HepG2 (cell line): ENCODE data around the gene UGCG. TPM values are rescaled to one million over a fixed set of nuclear protein-coding genes. Genes with fewer than 3 reads are reported as not detected.

Experiments
- ATAC-seq: fragments of 200-7000 bp; cut with Tn5 transposase; 3 replicates; pipeline ENCODE4 v1.9.1; 2020; ENCODE audit warnings: mild to moderate bottlenecking, moderate library complexity
- BruUV-seq: library from RNA; stranded (reverse); fragments of 400-500 nt; replicated peaks from 2 replicates; lab custom pipeline; 2021; lab: Mats Ljungman, UMichigan
- CTCF ChIA-PET: fragments of 300-600 bp; formaldehyde crosslinking; extraction: SDS; loops from one replicate; lab custom pipeline; 2021; ENCODE audit warnings: low total read pairs, inconsistent platforms, low intra/inter-chr PET ratio; lab: Yijun Ruan, JAX
- POLR2A ChIA-PET: fragments of 350-600 bp; sonication (Branson Sonifier 250); formaldehyde crosslinking; loops from one replicate; lab custom pipeline; 2020; ENCODE audit warnings: antibody characterized with exemption, inconsistent platforms; lab: Yijun Ruan, JAX
- DNase-seq: peaks from one replicate; pipeline ENCODE4 v3.0.0-alpha.2; 2015; ENCODE audit warnings: low spot score
- FAIRE-seq: peaks from 3 replicates; lab custom pipeline; 2011; peaks lifted over from hg19 to GRCh38; lab: Jason Lieb, UNC
- H2AFZ ChIP-seq: one replicate; pipeline ENCODE4 v1.6.1; 2011; ENCODE audit warnings: low read length, inconsistent platforms
- H3K27ac ChIP-seq: fragments of 300-600 bp; 3 replicates; pipeline ENCODE4 v1.8.0; 2011; ENCODE audit warnings: mixed run types, mild to moderate bottlenecking, mixed read lengths, low read length, inconsistent platforms; ENCODE audit not compliant: insufficient read depth; ENCODE audit errors: extremely low read length
- H3K27me3 ChIP-seq, 2 experiments: fragments of 200-600 bp in 1 of 2; 2 replicates in 1 of 2; 3 replicates in 1 of 2; pipeline versions ENCODE4 v1.6.0 to v1.8.0; 2011; ENCODE audit warnings: low read length in 2 of 2, mild to moderate bottlenecking in 2 of 2, moderate library complexity in 2 of 2, inconsistent platforms in 1 of 2; ENCODE audit not compliant: insufficient read depth in 2 of 2, control insufficient read depth in 1 of 2
- H3K36me3 ChIP-seq, 2 experiments: fragments of 200-600 bp in 1 of 2; replicated peaks in 1 of 2; 2 replicates in 1 of 2; 3 replicates in 1 of 2; pipeline versions ENCODE4 v1.5.1 to v1.8.0; 2011; ENCODE audit warnings: low read length in 2 of 2, inconsistent platforms in 1 of 2; ENCODE audit not compliant: insufficient read depth in 2 of 2, control insufficient read depth in 1 of 2
- H3K4me1 ChIP-seq: 2 replicates; pipeline ENCODE4 v1.5.1; 2012; ENCODE audit warnings: low read length, inconsistent platforms; ENCODE audit not compliant: insufficient read depth
- H3K4me2 ChIP-seq: 2 replicates; pipeline ENCODE4 v1.6.0; 2011; ENCODE audit warnings: low read depth, low read length, inconsistent platforms
- H3K4me3 ChIP-seq, 3 experiments: fragments of 200-600 bp in 1 of 3; sonication (generic), shearing (Covaris generic) in 1 of 3; replicated peaks in 1 of 3; 2 replicates each; pipeline ENCODE4 v1.5.1; 2011 to 2016; ENCODE audit warnings: low read length in 3 of 3, inconsistent platforms in 2 of 3, low read depth in 2 of 3, mild to moderate bottlenecking in 2 of 3, control low read depth in 1 of 3, mixed read lengths in 1 of 3; ENCODE audit not compliant: insufficient read depth in 1 of 3
- H3K79me2 ChIP-seq: one replicate; pipeline ENCODE4 v1.6.1; 2011; ENCODE audit warnings: low read length, inconsistent platforms; ENCODE audit not compliant: insufficient read depth
- H3K9ac ChIP-seq: 2 replicates; pipeline ENCODE4 v1.6.0; 2011; ENCODE audit warnings: mild to moderate bottlenecking, low read depth, low read length, inconsistent platforms; ENCODE audit not compliant: insufficient read depth
- H3K9me3 ChIP-seq: 2 replicates; pipeline ENCODE4 v1.5.1; 2012; ENCODE audit warnings: mild to moderate bottlenecking, low read length
- H4K20me1 ChIP-seq: 2 replicates; pipeline ENCODE4 v1.6.0; 2011; ENCODE audit warnings: inconsistent platforms, mild to moderate bottlenecking, low read length, moderate library complexity; ENCODE audit not compliant: insufficient read depth
- FOXM1 ChIP-seq: sonication (generic); formaldehyde crosslinking; IDR thresholded peaks from 2 replicates; pipeline ENCODE4 v1.5.0; 2020; ENCODE audit warnings: missing genetic modification reagents
- GFI1 ChIP-seq: sonication (generic); formaldehyde crosslinking; IDR thresholded peaks from 2 replicates; pipeline ENCODE4 v1.5.0; 2020; ENCODE audit warnings: missing genetic modification reagents, mild to moderate bottlenecking, borderline replicate concordance
- TAF1 ChIP-seq: sonication (generic); formaldehyde crosslinking; IDR thresholded peaks from 2 replicates; pipeline ENCODE4 v1.4.0; 2020; ENCODE audit warnings: missing genetic modification reagents
- ZNF136 ChIP-seq: sonication (generic); formaldehyde crosslinking; IDR thresholded peaks from 2 replicates; pipeline ENCODE4 v1.8.1; 2022; ENCODE audit warnings: low read depth, mild to moderate bottlenecking, moderate library complexity, missing genetic modification reagents
- ZNF180 ChIP-seq: sonication (generic); formaldehyde crosslinking; IDR thresholded peaks from 2 replicates; pipeline ENCODE4 v1.4.0; 2020; ENCODE audit warnings: low read depth, missing genetic modification reagents, borderline replicate concordance
- ZNF777 ChIP-seq: sonication (generic); formaldehyde crosslinking; IDR thresholded peaks from 2 replicates; pipeline ENCODE4 v1.4.0; 2020; ENCODE audit warnings: missing genetic modification reagents
- ZSCAN30 ChIP-seq: sonication (generic); formaldehyde crosslinking; IDR thresholded peaks from 2 replicates; pipeline ENCODE4 v1.5.0; 2020; ENCODE audit warnings: mild to moderate bottlenecking, missing genetic modification reagents
- WGBS: methylation state at CpG from one replicate; pipeline ENCODE4 v1.1.6; 2017; ENCODE audit warnings: low lambda C conversion rate; 5-methylcytosine and 5-hydroxymethylcytosine counted together
- in situ Hi-C: cut with HindIII; loops from 2 replicates; pipeline ENCODE4 v1.10.0; 2017; ENCODE audit warnings: low pct_unique_long_range_greater_than_20kb; ENCODE audit not compliant: extremely low pct_ligation_motif_present
- intact Hi-C: fragments of 100-400 bp; cut with micrococcal nuclease; formaldehyde crosslinking; loops from one replicate; pipeline ENCODE4 v1.10.0; 2022; ENCODE audit not compliant: unreplicated experiment
- polyA plus RNA-seq, 8 experiments: library from polyadenylated mRNA; depleted of rRNA in 3 of 8; stranded (reverse) in 7 of 8; unstranded in 1 of 8; fragments of >200 nt; fragmentation: Illumina TruSeq in 4 of 8; extraction: Trizol in 4 of 8; gene quantifications; 2 replicates each; pipeline versions ENCODE4 v1.2.1 to v1.2.3, GENCODE V29; 2011 to 2016; ENCODE audit warnings: low read depth in 4 of 8, missing spikeins in 1 of 8, mixed read lengths in 1 of 8; ENCODE audit not compliant: insufficient read depth in 1 of 8
- total RNA-seq, 5 experiments: library from RNA; depleted of rRNA; stranded (reverse); fragments of >200 nt; fragmentation: Illumina TruSeq; extraction: Trizol; gene quantifications; 2 replicates each; pipeline ENCODE4 v1.2.3, GENCODE V29; 2016; ENCODE audit warnings: low read depth in 1 of 5
- TF ChIP-seq, protein P1 (sequence below): sonication (generic); formaldehyde crosslinking; IDR thresholded peaks from 2 replicates; pipeline ENCODE4 v1.4.0; 2020; ENCODE audit warnings: missing genetic modification reagents, borderline replicate concordance
- TF ChIP-seq, protein P2 (sequence below): sonication (generic); formaldehyde crosslinking; IDR thresholded peaks from 2 replicates; pipeline ENCODE4 v1.5.0; 2020; ENCODE audit warnings: missing genetic modification reagents, mild to moderate bottlenecking, borderline replicate concordance
- TF ChIP-seq, protein P3 (sequence below): sonication (generic); formaldehyde crosslinking; conservative IDR thresholded peaks from 2 replicates; pipeline ENCODE4 v1.4.0; 2020; ENCODE audit warnings: missing genetic modification reagents
- TF ChIP-seq, protein P4 (sequence below): sonication (generic); formaldehyde crosslinking; IDR thresholded peaks from 2 replicates; pipeline ENCODE4 v1.8.0; 2023; ENCODE audit warnings: mild to moderate bottlenecking, missing genetic modification reagents
- TF ChIP-seq, protein P5 (sequence below): IDR thresholded peaks from 2 replicates; pipeline ENCODE4 v1.6.1; 2012; ENCODE audit warnings: inconsistent platforms

Gene UGCG
- total and polyA plus RNA-seq, 2 of the 13 experiments (the other 11 are each of a cell fraction or from before 2014, with no cell fraction given) = 10.5 to 13.9 TPM

DNA sequence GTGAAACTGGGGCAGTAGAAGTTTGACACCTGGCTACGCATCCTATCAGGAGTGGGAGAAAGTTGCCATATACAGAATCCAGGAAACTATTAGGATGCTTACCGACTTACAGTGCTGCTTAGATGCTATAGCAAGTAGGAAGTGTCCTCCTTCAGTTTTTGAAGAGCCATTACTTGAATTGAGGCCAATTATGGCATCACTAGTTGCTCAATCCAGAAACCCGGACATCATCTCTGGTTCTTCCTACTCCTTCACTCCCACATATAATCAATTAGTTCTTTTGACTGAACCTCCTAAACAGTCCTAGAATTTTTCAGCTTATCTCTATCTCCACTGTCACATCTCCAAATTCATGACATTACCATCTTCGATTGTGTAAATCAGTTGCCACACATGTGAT is 41.8 kb upstream of the UGCG start (continued):
- TF ChIP-seq, protein P1, sequence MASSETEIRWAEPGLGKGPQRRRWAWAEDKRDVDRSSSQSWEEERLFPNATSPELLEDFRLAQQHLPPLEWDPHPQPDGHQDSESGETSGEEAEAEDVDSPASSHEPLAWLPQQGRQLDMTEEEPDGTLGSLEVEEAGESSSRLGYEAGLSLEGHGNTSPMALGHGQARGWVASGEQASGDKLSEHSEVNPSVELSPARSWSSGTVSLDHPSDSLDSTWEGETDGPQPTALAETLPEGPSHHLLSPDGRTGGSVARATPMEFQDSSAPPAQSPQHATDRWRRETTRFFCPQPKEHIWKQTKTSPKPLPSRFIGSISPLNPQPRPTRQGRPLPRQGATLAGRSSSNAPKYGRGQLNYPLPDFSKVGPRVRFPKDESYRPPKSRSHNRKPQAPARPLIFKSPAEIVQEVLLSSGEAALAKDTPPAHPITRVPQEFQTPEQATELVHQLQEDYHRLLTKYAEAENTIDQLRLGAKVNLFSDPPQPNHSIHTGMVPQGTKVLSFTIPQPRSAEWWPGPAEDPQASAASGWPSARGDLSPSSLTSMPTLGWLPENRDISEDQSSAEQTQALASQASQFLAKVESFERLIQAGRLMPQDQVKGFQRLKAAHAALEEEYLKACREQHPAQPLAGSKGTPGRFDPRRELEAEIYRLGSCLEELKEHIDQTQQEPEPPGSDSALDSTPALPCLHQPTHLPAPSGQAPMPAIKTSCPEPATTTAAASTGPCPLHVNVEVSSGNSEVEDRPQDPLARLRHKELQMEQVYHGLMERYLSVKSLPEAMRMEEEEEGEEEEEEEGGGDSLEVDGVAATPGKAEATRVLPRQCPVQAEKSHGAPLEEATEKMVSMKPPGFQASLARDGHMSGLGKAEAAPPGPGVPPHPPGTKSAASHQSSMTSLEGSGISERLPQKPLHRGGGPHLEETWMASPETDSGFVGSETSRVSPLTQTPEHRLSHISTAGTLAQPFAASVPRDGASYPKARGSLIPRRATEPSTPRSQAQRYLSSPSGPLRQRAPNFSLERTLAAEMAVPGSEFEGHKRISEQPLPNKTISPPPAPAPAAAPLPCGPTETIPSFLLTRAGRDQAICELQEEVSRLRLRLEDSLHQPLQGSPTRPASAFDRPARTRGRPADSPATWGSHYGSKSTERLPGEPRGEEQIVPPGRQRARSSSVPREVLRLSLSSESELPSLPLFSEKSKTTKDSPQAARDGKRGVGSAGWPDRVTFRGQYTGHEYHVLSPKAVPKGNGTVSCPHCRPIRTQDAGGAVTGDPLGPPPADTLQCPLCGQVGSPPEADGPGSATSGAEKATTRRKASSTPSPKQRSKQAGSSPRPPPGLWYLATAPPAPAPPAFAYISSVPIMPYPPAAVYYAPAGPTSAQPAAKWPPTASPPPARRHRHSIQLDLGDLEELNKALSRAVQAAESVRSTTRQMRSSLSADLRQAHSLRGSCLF (CRISPR knock-in tag) = no peak

DNA sequence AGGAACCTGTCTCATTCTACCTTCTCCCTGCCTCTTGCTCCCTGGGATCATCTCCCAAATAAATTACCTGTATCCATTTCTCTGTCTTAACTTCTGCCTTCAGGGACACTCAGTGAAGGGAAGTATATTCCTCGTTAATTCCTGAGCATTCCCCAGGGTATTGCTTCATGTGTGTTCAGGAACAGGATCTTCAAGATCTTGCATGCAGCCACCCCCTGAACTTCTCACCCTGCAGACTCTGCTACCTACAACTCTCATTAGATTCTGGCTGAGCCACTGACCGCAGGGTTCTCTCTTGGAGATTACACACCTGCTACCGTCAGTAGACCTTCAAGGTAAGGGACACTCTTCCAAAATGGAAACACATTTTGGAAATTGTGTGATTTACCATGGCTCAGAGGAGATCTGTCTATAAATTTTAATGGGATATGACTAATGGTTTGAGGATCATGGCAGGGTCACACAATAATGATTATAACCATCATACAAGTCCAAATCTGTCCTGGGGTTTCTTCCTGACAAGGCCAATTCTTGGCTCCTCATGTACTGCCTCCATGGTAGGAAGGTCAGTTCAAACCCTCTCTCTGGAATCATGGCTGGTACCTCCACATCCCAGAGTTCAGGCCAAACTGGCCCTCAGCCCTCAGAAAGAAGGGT is 38.9 kb upstream of the UGCG start:
- ChIA-PET POLR2A (no interaction called here), CTCF (no interaction called here)
- H2AFZ ChIP-seq = no peak overlapping the region
- WGBS = 43% methylated on average over 3 of the region's 3 CpGs
- in situ Hi-C loops = no loop called here
- H3K9ac ChIP-seq = no peak overlapping the region
- no peak overlapping the region for H3K27ac ChIP-seq
- no peaks in the 10 kb centered on the region for H3K79me2 ChIP-seq
- intact Hi-C loops = no loop called here
- no peaks in the 10 kb centered on the region for H3K27me3 ChIP-seq
- no peaks in the 10 kb centered on the region for H4K20me1 ChIP-seq
- H3K9me3 ChIP-seq = no peaks in the 10 kb centered on the region
- no peak for DNase-seq
- ATAC-seq = no peak
- no peaks in the 10 kb centered on the region for H3K36me3 ChIP-seq
- H3K4me1 ChIP-seq = no peaks in the 10 kb centered on the region
- no TSS peak for BruUV-seq
- no peak overlapping the region for H3K4me2 ChIP-seq
- no peak for FAIRE-seq
- no peak overlapping the region for H3K4me3 ChIP-seq
- TF ChIP-seq ZNF777 (CRISPR knock-in tag) (no peak), ZSCAN30 (no peak), TAF1 (CRISPR knock-in tag) (no peak), GFI1 (CRISPR knock-in tag) (no peak), ZNF136 (CRISPR knock-in tag) (no peak), FOXM1 (CRISPR knock-in tag) (no peak), ZNF180 (no peak)
- TF ChIP-seq, protein P2, sequence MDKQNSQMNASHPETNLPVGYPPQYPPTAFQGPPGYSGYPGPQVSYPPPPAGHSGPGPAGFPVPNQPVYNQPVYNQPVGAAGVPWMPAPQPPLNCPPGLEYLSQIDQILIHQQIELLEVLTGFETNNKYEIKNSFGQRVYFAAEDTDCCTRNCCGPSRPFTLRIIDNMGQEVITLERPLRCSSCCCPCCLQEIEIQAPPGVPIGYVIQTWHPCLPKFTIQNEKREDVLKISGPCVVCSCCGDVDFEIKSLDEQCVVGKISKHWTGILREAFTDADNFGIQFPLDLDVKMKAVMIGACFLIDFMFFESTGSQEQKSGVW (CRISPR knock-in tag) = no peak
- TF ChIP-seq, protein P3, sequence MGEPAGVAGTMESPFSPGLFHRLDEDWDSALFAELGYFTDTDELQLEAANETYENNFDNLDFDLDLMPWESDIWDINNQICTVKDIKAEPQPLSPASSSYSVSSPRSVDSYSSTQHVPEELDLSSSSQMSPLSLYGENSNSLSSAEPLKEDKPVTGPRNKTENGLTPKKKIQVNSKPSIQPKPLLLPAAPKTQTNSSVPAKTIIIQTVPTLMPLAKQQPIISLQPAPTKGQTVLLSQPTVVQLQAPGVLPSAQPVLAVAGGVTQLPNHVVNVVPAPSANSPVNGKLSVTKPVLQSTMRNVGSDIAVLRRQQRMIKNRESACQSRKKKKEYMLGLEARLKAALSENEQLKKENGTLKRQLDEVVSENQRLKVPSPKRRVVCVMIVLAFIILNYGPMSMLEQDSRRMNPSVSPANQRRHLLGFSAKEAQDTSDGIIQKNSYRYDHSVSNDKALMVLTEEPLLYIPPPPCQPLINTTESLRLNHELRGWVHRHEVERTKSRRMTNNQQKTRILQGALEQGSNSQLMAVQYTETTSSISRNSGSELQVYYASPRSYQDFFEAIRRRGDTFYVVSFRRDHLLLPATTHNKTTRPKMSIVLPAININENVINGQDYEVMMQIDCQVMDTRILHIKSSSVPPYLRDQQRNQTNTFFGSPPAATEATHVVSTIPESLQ (CRISPR knock-in tag) = no peak
- TF ChIP-seq, protein P4, sequence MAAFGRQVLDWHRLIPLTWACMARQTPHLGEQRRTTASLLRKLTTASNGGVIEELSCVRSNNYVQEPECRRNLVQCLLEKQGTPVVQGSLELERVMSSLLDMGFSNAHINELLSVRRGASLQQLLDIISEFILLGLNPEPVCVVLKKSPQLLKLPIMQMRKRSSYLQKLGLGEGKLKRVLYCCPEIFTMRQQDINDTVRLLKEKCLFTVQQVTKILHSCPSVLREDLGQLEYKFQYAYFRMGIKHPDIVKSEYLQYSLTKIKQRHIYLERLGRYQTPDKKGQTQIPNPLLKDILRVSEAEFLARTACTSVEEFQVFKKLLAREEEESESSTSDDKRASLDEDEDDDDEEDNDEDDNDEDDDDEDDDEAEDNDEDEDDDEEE = no peak
- TF ChIP-seq, protein P5, sequence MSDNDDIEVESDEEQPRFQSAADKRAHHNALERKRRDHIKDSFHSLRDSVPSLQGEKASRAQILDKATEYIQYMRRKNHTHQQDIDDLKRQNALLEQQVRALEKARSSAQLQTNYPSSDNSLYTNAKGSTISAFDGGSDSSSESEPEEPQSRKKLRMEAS = no peak
